GM12891 (cell line): ENCODE data around the gene GRIA1.

Source experiments
- POLR2A ChIP-seq: IDR thresholded peaks from 2 replicates; pipeline ENCODE4 v1.6.1; 2011; ENCODE audit warnings: low read depth, low read length, control low read depth
- POLR2AphosphoS5 ChIP-seq: IDR thresholded peaks from 2 replicates; pipeline ENCODE4 v1.6.1; 2011; ENCODE audit warnings: low read depth, low read length, control low read depth
- POU2F2 ChIP-seq: IDR thresholded peaks from 2 replicates; pipeline ENCODE4 v1.6.1; 2011; ENCODE audit warnings: low read depth, mild to moderate bottlenecking, control low read depth, low read length, moderate library complexity
- SPI1 ChIP-seq: IDR thresholded peaks from 2 replicates; pipeline ENCODE4 v1.6.1; 2011; ENCODE audit warnings: low read depth, low read length, control low read depth
- TAF1 ChIP-seq: IDR thresholded peaks from 2 replicates; pipeline ENCODE4 v1.6.1; 2011; ENCODE audit warnings: low read depth, low read length, control low read depth

DNA sequence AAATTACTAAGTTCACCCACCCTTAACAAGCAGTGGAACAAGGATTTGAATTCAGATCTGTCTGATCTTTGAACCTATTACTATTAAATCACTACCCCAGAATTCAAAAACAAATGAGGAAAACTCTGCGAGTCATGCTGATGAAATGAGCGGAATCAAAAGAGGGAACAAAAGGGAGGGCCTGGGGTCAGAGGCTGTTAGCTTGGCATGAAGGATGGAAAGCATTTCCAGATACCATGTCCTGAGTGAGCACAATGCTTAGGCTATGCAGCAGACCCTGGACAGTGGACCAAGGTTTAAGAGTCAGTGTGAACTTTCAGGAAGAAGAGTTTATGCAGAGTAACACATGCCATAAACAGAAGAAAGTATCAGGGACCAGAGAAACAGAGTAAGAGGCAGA is 30.5 kb downstream of the GRIA1 start:
- TF ChIP-seq POLR2A: no peak
- no peak for TF ChIP-seq TAF1
- TF ChIP-seq POLR2AphosphoS5: no peak
- no peak for TF ChIP-seq POU2F2
- no peak for TF ChIP-seq SPI1
